Liver (tissue), 9 donors: Measurements from ENCODE around the gene RDX. TPM values are rescaled to one million over a fixed set of nuclear protein-coding genes. Genes with fewer than 3 reads are reported as not detected.

Experiments used
- DNase-seq: peaks from one replicate; pipeline ENCODE4 v3.0.0-alpha.2; 2017; ENCODE audit warnings: low spot score
- H3K27ac ChIP-seq, 2 donors: one replicate each; pipeline ENCODE4 v1.7.0; 2013; ENCODE audit warnings: inconsistent platforms in 2 of 2, low read length in 2 of 2, control low read depth in 1 of 2, low read depth in 1 of 2, mild to moderate bottlenecking in 1 of 2
- H3K27me3 ChIP-seq, 4 donors: one replicate each; pipeline versions ENCODE4 v1.6.1 to v1.7.0; 2013; ENCODE audit warnings: low read length in 3 of 4, inconsistent platforms in 1 of 4, mild to moderate bottlenecking in 1 of 4, moderate library complexity in 1 of 4; ENCODE audit not compliant: control insufficient read depth in 4 of 4, insufficient read depth in 4 of 4
- H3K36me3 ChIP-seq, 4 donors: one replicate each; pipeline versions ENCODE4 v1.6.1 to v1.7.0; 2013; ENCODE audit warnings: low read length in 3 of 4, mild to moderate bottlenecking in 3 of 4, low read depth in 1 of 4, moderate library complexity in 1 of 4; ENCODE audit not compliant: control insufficient read depth in 4 of 4, insufficient read depth in 3 of 4
- H3K4me1 ChIP-seq, 4 donors: one replicate each; pipeline versions ENCODE4 v1.6.1 to v1.7.0; 2013; ENCODE audit warnings: low read length in 3 of 4, mild to moderate bottlenecking in 3 of 4, moderate library complexity in 1 of 4; ENCODE audit not compliant: control insufficient read depth in 4 of 4, insufficient read depth in 4 of 4
- H3K4me3 ChIP-seq, 3 donors: one replicate each; pipeline versions ENCODE4 v1.6.1 to v1.7.0; 2013; ENCODE audit warnings: low read length in 3 of 3, control low read depth in 1 of 3, low read depth in 1 of 3, mild to moderate bottlenecking in 1 of 3
- H3K9ac ChIP-seq, 2 donors: one replicate each; pipeline ENCODE4 v1.7.0; 2013; ENCODE audit warnings: low read length in 2 of 2, mild to moderate bottlenecking in 2 of 2, moderate library complexity in 2 of 2, control low read depth in 1 of 2, low read depth in 1 of 2
- H3K9me3 ChIP-seq, 4 donors: one replicate each; pipeline versions ENCODE4 v1.6.1 to v1.7.0; 2013; ENCODE audit warnings: low read length in 3 of 4; ENCODE audit not compliant: control insufficient read depth in 4 of 4
- EGR1 ChIP-seq, 2 donors: IDR thresholded peaks; 2 replicates each; pipeline ENCODE4 v1.6.1; 2016 to 2018; ENCODE audit warnings: antibody characterized with exemption in 2 of 2, low read depth in 2 of 2
- FOXA2 ChIP-seq: IDR thresholded peaks from 2 replicates; pipeline ENCODE4 v1.6.1; 2016; ENCODE audit warnings: antibody characterized with exemption
- HNF4A ChIP-seq, 2 donors: conservative IDR thresholded peaks; 2 replicates each; pipeline ENCODE4 v1.6.1; 2016; ENCODE audit warnings: antibody characterized with exemption in 2 of 2, mild to moderate bottlenecking in 2 of 2
- JUND ChIP-seq, 2 donors: IDR thresholded peaks; 2 replicates each; pipeline ENCODE4 v1.6.1; 2016; ENCODE audit warnings: antibody characterized with exemption in 2 of 2
- MAX ChIP-seq: IDR thresholded peaks from 2 replicates; pipeline ENCODE4 v1.6.1; 2016; ENCODE audit warnings: antibody characterized with exemption
- RAD21 ChIP-seq, 2 donors: IDR thresholded peaks; 2 replicates each; pipeline ENCODE4 v1.6.1; 2016; ENCODE audit warnings: antibody characterized with exemption in 2 of 2, mild to moderate bottlenecking in 2 of 2
- RXRA ChIP-seq, 2 donors: IDR thresholded peaks; 2 replicates each; pipeline ENCODE4 v1.6.1; 2017 to 2018; ENCODE audit warnings: antibody characterized with exemption in 2 of 2, mild to moderate bottlenecking in 1 of 2
- SP1 ChIP-seq: IDR thresholded peaks from 2 replicates; pipeline ENCODE4 v1.6.1; 2018; ENCODE audit warnings: antibody characterized with exemption, mild to moderate bottlenecking
- TAF1 ChIP-seq: conservative IDR thresholded peaks from 2 replicates; pipeline ENCODE4 v1.6.1; 2016; ENCODE audit warnings: antibody characterized with exemption, mild to moderate bottlenecking
- WGBS: extraction: QIAGEN DNeasy Blood & Tissue Kit; methylation state at CpG from one replicate; pipeline ENCODE4 v1.1.7; 2013; 5-methylcytosine and 5-hydroxymethylcytosine counted together
- polyA plus RNA-seq, 2 donors: library from polyadenylated mRNA; stranded (reverse) in 1 of 2; unstranded in 1 of 2; fragments of 200-250 nt in 1 of 2; fragments of >200 nt in 1 of 2; fragmentation: Nextera tagmentation in 1 of 2; extraction: Ambion mirVana in 1 of 2; gene quantifications; one replicate each; pipeline versions ENCODE4 v1.2.1 to v1.2.3, GENCODE V29; 2013 to 2015
- total RNA-seq, 2 donors: library from RNA; depleted of rRNA; stranded (reverse); fragments of >200 nt; gene quantifications; one replicate each; pipeline ENCODE4 v1.2.3, GENCODE V29; 2014
- TF ChIP-seq, protein P1 (sequence below): fragments of 150-350 bp; IDR thresholded peaks from 2 replicates; pipeline ENCODE4 v1.5.1; 2017; ENCODE audit warnings: improper control_type of control experiment, low read depth, low read length; ENCODE audit not compliant: missing input control
- TF ChIP-seq, protein P2 (sequence below): IDR thresholded peaks from 2 replicates; pipeline ENCODE4 v1.6.1; 2016; ENCODE audit warnings: antibody characterized with exemption
- TF ChIP-seq, protein P3 (sequence below): IDR thresholded peaks from 2 replicates; pipeline ENCODE4 v1.6.1; 2016; ENCODE audit warnings: antibody characterized with exemption, mild to moderate bottlenecking
- donor health status: healthy.
- donor health status: healthy.
- donor health status: healthy.
- donor health status: healthy.
- donor health status: healthy.

RDX gene
- total and polyA plus RNA-seq, 4 donors: 19.9 to 116 (median 53.9) TPM

- TF ChIP-seq JUND (IDR thresholded peaks at IDR 0.05) (no peak), SP1 (no peak), HNF4A (conservative IDR thresholded peaks at IDR 0.05) (no peak), TAF1 (no peak), RXRA (IDR thresholded peaks at IDR 0.05) (no peak)
- TF ChIP-seq, protein P1, sequence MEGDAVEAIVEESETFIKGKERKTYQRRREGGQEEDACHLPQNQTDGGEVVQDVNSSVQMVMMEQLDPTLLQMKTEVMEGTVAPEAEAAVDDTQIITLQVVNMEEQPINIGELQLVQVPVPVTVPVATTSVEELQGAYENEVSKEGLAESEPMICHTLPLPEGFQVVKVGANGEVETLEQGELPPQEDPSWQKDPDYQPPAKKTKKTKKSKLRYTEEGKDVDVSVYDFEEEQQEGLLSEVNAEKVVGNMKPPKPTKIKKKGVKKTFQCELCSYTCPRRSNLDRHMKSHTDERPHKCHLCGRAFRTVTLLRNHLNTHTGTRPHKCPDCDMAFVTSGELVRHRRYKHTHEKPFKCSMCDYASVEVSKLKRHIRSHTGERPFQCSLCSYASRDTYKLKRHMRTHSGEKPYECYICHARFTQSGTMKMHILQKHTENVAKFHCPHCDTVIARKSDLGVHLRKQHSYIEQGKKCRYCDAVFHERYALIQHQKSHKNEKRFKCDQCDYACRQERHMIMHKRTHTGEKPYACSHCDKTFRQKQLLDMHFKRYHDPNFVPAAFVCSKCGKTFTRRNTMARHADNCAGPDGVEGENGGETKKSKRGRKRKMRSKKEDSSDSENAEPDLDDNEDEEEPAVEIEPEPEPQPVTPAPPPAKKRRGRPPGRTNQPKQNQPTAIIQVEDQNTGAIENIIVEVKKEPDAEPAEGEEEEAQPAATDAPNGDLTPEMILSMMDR: no peak
- Histone ChIP-seq H3K4me1 (peaks cover 2 to 13% (median 7%) of the 10 kb centered on the region in 4 donors), H3K9me3 (no peaks in the 10 kb centered on the region), H3K36me3 (peaks cover 0 to 2% (median 0%) of the 10 kb centered on the region in 4 donors), H3K4me3 (no peak overlapping the region), H3K9ac (no peak overlapping the region), H3K27me3 (no peaks in the 10 kb centered on the region), H3K27ac (no peak overlapping the region)
- WGBS: 96% methylated on average over 1 of the region's 1 CpG
- DNase-seq: no peak
Measured at GRCh38 chr11:110287537-110287936, 8.9 kb downstream of the RDX start.

DNA sequence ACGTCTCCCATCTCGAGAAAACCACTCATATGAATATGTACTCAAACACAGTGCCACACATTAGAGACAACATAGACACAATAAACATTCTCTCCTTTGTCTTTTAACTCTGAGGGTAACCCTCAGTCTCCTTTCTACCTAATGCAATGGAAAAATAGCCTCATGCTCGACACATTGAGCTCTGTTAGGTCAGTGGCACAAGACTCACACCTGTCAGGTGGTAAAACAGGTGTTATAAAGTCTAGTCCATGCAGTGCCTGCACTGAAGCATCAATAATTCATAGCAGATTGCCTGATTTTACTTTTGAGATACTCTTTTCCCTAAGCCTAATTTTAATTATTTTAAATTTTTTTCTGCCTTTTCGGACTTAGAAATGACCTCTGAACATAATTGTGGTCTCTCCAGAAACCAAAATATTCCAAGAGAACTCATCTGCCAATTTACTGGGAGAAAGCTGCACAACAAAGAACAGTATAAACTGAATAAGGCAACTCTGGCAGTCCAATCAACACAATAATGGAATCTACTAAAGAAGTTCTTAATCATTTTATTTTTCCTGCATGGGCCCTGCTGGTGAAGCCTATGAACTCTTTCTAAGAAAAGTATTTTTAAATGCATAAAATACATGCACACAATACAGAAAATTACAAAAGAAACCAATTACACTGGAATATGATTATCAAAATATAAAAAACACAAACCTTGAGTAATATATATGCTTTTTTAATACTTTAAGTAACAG, 9.9 kb downstream of the RDX start:
- Histone ChIP-seq H3K27ac (no peak overlapping the region), H3K36me3 (no peaks in the 10 kb centered on the region), H3K9ac (no peak overlapping the region), H3K9me3 (no peaks in the 10 kb centered on the region), H3K4me3 (no peak overlapping the region), H3K4me1 (peaks cover 2 to 18% (median 3%) of the 10 kb centered on the region in 4 donors), H3K27me3 (no peaks in the 10 kb centered on the region)
- DNase-seq: no peak
- no peak for TF ChIP-seq EGR1 (IDR thresholded peaks at IDR 0.05; ENCODE audit: low read depth in 2 of 2)
- TF ChIP-seq, protein P2, sequence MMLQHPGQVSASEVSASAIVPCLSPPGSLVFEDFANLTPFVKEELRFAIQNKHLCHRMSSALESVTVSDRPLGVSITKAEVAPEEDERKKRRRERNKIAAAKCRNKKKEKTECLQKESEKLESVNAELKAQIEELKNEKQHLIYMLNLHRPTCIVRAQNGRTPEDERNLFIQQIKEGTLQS: no peak
- TF ChIP-seq FOXA2: no peak
- TF ChIP-seq SP1: no peak
- TF ChIP-seq, protein P3, sequence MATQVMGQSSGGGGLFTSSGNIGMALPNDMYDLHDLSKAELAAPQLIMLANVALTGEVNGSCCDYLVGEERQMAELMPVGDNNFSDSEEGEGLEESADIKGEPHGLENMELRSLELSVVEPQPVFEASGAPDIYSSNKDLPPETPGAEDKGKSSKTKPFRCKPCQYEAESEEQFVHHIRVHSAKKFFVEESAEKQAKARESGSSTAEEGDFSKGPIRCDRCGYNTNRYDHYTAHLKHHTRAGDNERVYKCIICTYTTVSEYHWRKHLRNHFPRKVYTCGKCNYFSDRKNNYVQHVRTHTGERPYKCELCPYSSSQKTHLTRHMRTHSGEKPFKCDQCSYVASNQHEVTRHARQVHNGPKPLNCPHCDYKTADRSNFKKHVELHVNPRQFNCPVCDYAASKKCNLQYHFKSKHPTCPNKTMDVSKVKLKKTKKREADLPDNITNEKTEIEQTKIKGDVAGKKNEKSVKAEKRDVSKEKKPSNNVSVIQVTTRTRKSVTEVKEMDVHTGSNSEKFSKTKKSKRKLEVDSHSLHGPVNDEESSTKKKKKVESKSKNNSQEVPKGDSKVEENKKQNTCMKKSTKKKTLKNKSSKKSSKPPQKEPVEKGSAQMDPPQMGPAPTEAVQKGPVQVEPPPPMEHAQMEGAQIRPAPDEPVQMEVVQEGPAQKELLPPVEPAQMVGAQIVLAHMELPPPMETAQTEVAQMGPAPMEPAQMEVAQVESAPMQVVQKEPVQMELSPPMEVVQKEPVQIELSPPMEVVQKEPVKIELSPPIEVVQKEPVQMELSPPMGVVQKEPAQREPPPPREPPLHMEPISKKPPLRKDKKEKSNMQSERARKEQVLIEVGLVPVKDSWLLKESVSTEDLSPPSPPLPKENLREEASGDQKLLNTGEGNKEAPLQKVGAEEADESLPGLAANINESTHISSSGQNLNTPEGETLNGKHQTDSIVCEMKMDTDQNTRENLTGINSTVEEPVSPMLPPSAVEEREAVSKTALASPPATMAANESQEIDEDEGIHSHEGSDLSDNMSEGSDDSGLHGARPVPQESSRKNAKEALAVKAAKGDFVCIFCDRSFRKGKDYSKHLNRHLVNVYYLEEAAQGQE: no peak
- no peak for TF ChIP-seq MAX
- no peak for TF ChIP-seq HNF4A (conservative IDR thresholded peaks at IDR 0.05)
- TF ChIP-seq RAD21 (IDR thresholded peaks at IDR 0.05): no peak
- no peak for TF ChIP-seq JUND (IDR thresholded peaks at IDR 0.05)
- WGBS: 74% methylated on average over 4 of the region's 4 CpGs
